ENCODE data around the gene TBCD. TPM values are rescaled to one million over a fixed set of nuclear protein-coding genes. Genes with fewer than 3 reads are reported as not detected.

The TBCD gene
- total RNA-seq, 2 experiments from 2014 or later, result 87.8 to 145 TPM

GRCh38 chr17:82826956-82827355, 75.1 kb downstream of the TBCD start:
- no peak overlapping the region for H3K27ac ChIP-seq (ENCODE audit: low read depth, low read length, poor library complexity, severe bottlenecking)
- CTCF ChIA-PET (ENCODE audit: unreplicated experiment), result interaction anchor here (0.7 kb wide), 1 partner anchor 8 kb away, joined by 3 read pairs; no protein-coding TSS in a partner anchor
- no peak for DNase-seq (ENCODE audit: low spot score)
- no TSS peak for BruUV-seq (replicated peaks)
- H2AFZ ChIP-seq (ENCODE audit: low read length), result no peak overlapping the region
- H3K36me3 ChIP-seq (ENCODE audit: insufficient read depth, low read length), result peaks cover 57% of the 10 kb centered on the region
- H3K4me1 ChIP-seq (ENCODE audit: insufficient read depth, low read length, poor library complexity, severe bottlenecking), result no peaks in the 10 kb centered on the region
- POLR2A ChIA-PET, result no interaction called here
- H3K4me2 ChIP-seq (ENCODE audit: low read length), result no peak overlapping the region
- no peaks in the 10 kb centered on the region for H3K9me2 ChIP-seq (ENCODE audit: insufficient read depth, low read length)
- no peaks in the 10 kb centered on the region for H3K9me3 ChIP-seq (ENCODE audit: low read length)
- intact Hi-C loops (cut with micrococcal nuclease; ENCODE audit: unreplicated experiment), result no loop called here
- no peak overlapping the region for H3K4me3 ChIP-seq (ENCODE audit: low read depth, low read length, poor library complexity, severe bottlenecking)
- H4K20me1 ChIP-seq (ENCODE audit: insufficient read depth, low read length), result no peaks in the 10 kb centered on the region
- no peak for TF ChIP-seq CTCF (conservative IDR thresholded peaks at IDR 0.05; ENCODE audit: low read length)
- no peak for TF ChIP-seq EZH2phosphoT487 (IDR thresholded peaks at IDR 0.05; ENCODE audit: borderline replicate concordance, low read depth, low read length)
- H3K79me2 ChIP-seq (ENCODE audit: insufficient read depth, low read depth, low read length), result no peaks in the 10 kb centered on the region

GRCh38 chr17:82828875-82829487, 77.1 kb downstream of the TBCD start:
- BruUV-seq (replicated peaks), result no TSS peak
- intact Hi-C loops (cut with micrococcal nuclease; ENCODE audit: unreplicated experiment), result no loop called here
- POLR2A ChIA-PET, result interaction anchor here (1.1 kb wide), 1 partner anchor 14 kb away, joined by 6 read pairs; no protein-coding TSS in a partner anchor

More at GRCh38 chr17:82828875-82829487, 77.1 kb downstream of the TBCD start:
- Histone ChIP-seq H3K4me3 (ENCODE audit: low read depth, low read length, poor library complexity, severe bottlenecking) (no peak overlapping the region), H3K9me3 (ENCODE audit: low read length) (no peaks in the 10 kb centered on the region), H3K4me2 (ENCODE audit: low read length) (no peak overlapping the region), H2AFZ (ENCODE audit: low read length) (no peak overlapping the region), H3K27ac (ENCODE audit: low read depth, low read length, poor library complexity, severe bottlenecking) (no peak overlapping the region), H4K20me1 (ENCODE audit: insufficient read depth, low read length) (no peaks in the 10 kb centered on the region), H3K36me3 (ENCODE audit: insufficient read depth, low read length) (peaks cover 47% of the 10 kb centered on the region), H3K79me2 (ENCODE audit: insufficient read depth, low read depth, low read length) (no peaks in the 10 kb centered on the region), H3K9me2 (ENCODE audit: insufficient read depth, low read length) (no peaks in the 10 kb centered on the region), H3K4me1 (ENCODE audit: insufficient read depth, low read length, poor library complexity, severe bottlenecking) (no peaks in the 10 kb centered on the region)
- no peak for DNase-seq (ENCODE audit: low spot score)
- TF ChIP-seq CTCF (conservative IDR thresholded peaks at IDR 0.05; ENCODE audit: low read length) (no peak), EZH2phosphoT487 (IDR thresholded peaks at IDR 0.05; ENCODE audit: borderline replicate concordance, low read depth, low read length) (no peak)
- CTCF ChIA-PET (ENCODE audit: unreplicated experiment), result no interaction called here

Measured in OCI-LY7 (cell line).